GM19025 (cell line): ENCODE measurements around the gene OSBPL6.
"Not testable (repeated sequence)": the region's sequence is repeated elsewhere in the genome, so short reads cannot be mapped to it uniquely, and the experiment has no call there.

Source experiments
- ATAC-seq: cut with Tn5 transposase; IDR thresholded peaks from one replicate; pipeline ENCODE4 v1.9.1; 2021; ENCODE audit warnings: mild to moderate bottlenecking, low read depth, moderate library complexity; ENCODE audit not compliant: unreplicated experiment

OSBPL6 gene

DNA sequence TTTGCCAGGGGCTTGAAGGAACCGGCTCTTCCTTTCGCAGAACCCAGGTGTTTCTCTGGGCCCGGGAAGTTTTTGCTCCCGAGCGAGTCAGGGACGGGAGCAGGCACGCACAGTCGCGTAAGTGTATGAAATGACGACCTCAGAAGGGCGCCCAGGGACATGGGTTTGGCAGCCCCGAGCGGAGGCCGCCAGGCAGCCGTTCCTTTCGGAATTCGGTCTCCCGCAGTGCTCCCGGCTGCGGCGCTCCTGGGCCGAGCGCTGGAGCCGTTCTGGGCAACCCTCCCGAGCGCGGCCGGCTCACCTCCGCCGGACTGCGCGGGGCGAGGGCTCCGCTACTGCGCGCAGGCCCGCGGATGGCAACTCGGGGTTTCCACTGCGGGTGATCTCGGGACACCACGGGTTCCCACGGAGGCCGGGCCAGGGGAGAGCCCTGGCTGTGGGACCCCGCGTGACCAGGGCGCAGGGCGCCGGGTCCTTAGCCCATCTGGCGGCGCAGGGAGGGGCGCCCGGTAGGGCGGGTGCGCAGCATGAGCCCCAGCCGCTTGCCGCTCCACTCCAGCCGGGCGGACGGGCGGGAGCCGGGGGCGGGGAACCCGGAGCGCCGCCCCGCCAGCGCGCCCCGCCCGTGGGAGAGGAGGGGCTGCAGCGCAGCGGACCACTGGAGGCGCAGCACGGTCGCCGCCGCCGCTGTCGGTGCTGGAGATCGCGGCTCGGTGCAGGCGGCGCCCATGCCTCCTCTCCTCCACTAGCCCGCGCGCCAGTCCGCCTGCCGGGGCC, at the start of gene OSBPL6:
OSBPL6 (plus strand) TSS at position 690 of the 777 bp plus-strand sequence. CDS start 111,673 bp downstream, outside the sequence.
- peak; percentile 92 for ATAC-seq

DNA sequence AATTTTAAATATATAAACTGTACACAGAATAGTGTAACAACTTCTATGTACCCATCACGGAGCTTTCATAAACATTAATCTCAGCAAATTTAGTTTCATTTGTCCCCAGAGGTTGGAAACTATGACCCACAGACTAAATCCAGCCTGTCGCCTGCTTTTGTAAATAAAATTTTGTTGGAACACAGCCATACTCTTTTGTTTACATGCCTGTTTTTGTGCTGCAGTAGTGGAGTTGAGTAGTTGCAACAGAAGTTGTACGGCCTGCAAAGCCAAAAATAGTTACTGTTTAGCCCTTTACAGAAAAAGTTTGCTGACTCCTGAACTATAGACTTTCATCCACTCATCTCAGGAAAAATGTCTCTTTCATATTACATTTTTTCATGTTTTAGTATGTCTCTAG, 42.3 kb upstream of the OSBPL6 start:
- ATAC-seq = no peak

DNA sequence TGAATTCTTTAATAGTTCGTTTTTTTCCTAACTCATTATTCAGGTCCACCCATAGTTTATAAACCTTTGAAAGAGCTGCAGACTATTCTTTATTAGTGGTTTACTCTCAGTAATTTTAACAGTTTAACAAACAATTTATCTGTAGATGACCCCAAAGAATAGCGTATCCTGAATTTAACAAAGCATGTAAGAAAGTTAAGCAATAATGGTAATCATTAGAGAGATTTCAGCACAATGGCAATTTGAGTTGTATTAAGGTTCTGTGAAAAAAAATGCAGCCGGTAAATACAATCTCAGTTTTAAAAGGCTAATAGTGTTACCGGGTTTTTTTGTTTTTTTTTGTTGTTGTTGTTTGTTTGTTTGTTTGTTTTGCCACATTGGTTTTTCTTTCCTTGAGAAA, 41.8 kb upstream of the OSBPL6 start:
- no peak for ATAC-seq

DNA sequence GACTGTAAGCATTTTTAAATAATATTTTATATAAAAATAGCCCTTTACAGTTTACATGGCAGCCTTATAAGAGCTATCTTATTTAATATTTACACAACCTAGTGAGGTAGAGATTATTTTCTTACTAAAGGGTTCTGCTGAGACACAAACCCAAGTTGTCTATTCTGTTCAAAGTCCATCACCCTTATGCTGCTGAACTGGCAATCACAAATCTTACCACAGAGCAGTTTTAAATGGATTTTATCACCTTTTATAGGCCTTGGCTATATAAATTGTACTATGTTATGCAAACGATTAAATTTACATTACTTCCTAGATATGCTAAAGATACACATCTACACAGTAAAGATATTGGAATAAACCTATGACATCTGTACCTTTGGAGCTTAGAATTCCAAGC, 41.3 kb upstream of the OSBPL6 start:
- ATAC-seq = no peak

DNA sequence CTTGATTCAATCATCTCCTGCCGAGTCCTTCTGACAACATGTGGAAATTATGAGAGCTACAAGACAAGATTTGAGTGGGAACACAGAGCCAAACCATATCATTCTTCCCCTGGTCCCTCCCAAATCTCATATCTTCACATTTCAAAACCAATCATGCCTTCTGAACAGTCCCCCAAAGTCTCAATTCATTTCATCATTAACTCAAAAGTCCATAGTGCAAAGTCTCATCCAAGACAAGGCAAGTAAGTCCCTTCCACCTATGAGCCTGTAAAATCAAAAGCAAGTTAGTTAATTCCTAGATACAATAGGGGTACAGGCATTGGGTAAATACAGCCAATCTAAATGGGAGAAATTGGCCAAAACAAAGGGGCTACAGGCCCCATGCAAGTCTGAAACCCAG, 40.4 kb upstream of the OSBPL6 start:
- ATAC-seq = not testable (repeated sequence)

DNA sequence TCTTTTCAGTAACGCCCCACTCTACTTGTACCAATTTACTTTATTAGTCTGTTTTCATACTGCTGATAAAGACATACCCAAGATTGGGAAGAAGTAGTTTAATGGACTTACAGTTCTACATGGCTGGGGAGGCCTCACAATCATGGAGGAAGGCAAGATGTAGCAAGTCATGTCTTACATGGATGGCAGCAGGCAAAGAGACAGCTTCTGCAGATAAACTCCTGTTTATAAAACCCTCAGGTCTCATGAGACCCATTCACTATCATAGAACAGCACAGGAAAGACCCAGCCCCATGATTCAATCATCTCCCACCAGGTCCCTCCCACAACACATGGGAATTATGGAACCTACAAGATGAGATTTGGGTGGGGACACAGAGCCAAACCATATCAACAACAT, 38.8 kb upstream of the OSBPL6 start:
- ATAC-seq = no peak

DNA sequence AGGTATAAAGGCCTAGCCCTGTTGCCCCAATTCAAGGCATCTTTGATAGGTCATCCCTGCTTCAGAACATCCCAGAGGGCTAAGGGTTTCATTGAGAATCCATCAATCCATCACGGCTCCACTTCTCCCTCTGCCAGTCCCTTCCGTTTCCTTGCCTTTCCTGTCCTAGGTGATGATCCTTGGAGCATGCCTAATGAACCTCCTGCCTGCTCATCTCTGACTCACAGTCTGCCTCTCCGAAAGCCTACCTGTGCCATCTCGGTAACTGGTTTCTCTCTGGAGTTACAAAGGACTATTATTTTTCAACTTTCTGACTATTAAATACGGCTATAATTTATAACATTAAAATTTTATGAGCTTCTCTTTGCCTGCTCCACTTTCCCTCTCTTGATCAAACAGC, 36.7 kb upstream of the OSBPL6 start:
- no peak for ATAC-seq

DNA sequence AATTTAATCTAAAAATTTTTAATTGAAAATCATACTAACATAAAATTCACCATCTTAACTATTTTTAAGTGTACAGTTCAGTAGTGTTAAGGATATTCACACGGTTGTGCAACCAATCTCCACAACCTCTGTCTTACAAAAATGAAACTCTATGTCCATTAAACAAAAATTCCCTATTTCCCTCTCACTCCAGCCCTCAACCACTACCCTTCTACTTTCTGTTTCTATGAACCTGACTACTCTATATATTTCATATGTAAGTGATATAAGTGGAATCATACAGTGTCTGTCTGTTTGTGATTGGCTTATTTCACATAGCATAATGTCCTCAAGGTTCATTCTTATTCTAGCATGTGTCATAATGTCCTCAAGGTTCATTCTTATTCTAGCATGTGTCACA, 34.3 kb upstream of the OSBPL6 start:
- ATAC-seq = no peak

DNA sequence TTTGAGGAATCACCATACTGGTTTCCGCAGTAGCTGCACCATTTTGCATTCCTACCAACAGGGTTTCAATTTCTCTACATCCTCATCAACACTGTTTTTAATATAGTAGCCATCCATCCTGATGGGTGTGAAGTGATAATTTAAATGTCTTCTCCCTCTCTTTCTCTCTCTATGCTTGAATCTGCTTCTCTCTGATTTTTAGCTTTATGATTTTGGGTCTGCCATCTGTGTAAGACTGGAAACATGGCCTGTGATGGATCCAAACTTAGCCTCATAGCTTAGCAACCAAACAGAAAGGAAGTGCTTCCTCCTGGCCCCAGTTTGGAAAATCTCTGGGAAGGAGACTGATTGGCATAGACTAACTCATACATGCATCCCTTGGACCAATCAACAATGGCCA, 33.7 kb upstream of the OSBPL6 start:
- ATAC-seq = no peak

DNA sequence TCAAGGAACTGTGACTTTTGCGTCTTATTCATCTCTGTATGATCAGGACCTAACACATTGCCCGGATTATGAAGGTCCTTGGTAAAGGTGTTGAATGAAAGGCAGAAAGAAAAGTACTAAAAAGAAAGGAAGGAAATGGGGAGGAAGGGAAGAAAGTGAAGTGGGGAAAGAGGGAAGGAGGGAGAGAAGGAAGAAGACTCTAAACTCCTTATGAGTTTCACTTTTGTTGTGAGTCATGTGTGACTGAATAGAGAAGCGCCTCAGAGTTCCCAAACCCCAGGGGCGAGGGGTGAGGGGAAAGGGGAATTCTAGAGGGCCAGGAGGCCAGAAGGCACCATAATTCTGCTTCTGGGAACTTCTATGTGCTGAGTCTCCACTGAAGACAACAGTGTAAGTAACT, 30.9 kb upstream of the OSBPL6 start:
- no peak for ATAC-seq

DNA sequence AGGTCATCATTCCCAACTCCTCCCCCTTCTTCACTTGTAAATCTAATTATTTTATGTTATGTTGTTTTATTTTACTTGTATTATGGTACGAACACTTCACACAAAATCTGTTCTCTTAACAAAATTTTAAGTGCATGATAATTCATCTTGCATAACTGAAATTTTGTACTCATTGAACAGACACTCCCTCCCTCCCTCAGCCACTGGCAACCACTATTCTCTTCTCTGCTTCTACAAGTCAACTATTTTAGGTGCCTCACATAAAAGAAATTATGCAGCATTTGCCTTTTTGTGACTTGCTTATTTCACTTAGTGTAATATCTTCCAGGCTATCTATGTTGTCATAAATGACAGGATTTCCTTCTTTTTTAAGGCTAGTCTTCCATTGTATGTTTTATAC, 30.4 kb upstream of the OSBPL6 start:
- no peak for ATAC-seq

DNA sequence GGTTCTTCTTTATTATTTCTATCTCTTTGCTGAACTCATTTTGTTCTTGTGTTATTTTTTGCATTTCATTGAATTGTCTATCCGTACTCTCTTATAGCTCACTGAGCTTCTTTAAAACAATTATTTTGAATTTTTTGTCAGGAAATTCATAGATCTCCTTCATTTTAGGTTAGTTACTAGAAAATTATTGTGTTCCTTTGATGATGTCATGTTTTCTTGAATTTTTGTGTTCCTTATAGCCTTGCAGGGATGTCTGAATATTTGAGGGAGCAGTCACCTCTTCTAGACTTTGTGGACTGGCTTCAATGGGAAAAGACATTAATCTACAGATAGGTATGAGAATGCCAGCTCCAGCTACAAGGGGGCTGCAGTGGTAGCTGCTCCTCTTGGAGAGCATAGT, 20.7 kb upstream of the OSBPL6 start:
- no peak for ATAC-seq

DNA sequence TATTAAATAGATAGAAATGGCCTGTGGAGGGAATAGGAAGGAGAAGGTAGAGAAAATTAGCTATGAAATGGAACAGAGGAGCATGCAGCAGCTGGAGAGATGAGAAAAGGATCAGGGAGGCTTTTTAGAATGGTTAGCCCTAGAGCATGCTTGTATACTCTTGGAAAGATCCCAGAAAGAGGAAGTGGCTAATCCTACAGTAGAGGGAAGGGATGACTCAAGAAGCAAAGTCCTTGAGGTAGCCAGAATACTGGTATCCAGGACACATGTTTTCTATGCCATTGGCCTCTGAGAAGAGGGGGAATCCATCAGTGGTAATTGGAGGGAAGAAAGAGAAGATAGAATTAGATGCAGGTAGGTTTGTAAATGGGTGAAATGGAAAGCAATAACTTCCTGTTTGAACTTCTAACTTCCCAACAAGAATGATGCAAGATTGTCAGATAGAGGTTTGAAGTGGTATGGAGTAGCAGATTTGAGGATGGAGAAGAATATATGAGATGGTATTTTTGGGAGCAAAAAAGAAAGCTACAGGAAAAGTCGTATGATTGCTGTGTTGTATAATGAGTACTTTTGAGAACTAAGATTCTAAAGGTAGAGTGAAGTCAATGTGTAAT, 17.1 kb upstream of the OSBPL6 start:
- ATAC-seq = no peak

DNA sequence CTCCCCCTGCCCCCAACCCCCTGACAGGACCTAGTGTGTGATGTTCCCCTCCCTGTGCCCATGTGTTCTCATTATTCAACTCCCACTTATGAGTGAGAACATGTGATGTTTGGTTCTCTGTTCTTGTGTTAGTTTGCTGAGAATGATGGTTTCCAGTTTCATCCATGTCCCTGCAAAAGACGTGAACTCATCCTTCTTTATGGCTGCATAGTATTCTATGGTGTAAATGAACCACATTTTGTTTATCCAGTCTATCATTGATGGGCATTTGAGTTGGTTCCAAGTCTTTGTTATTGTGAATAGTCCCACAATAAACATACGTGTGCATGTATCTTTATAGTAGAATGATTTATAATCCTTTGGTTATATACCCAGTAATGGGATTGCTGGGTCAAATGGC, 13.7 kb upstream of the OSBPL6 start:
- not testable (repeated sequence) for ATAC-seq

DNA sequence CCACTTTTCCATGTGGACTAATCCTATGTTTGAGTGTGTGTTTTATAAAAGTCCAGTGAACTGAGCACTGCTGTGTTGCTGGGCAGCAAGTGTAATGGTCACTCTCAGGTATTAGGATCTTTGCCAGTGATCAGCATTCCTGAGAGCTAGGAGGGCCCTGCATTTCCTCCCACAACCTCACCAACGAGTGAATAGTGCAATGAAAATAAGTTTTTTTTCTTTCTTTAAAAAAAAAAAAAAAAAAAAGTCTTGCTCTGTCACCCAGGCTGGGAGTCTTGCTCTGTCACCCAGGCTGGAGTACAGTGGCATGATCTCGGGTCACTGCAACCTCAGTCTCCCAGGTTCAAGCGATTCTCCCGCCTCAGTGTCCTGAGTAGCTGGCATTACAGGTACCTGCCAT, 6.5 kb upstream of the OSBPL6 start:
- no peak for ATAC-seq

DNA sequence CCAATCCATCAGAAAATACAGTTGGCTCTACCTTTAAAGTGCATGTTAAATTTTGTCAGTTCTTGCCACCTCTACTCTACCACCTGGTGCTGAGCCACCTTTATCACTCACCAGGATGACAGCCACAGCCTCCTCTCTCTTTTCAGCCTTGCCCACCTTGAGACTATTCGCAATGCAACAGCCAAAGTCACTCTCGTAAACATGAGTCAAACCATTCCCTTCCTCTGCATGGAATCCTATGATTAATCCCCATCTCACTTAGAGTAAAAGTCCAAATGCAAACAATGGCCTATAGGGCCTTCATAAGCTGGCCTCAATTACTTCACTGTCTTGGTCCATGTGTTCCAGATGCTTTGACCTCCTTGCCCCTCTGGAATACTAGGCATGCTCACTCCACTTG, 5.8 kb upstream of the OSBPL6 start:
- no peak for ATAC-seq

DNA sequence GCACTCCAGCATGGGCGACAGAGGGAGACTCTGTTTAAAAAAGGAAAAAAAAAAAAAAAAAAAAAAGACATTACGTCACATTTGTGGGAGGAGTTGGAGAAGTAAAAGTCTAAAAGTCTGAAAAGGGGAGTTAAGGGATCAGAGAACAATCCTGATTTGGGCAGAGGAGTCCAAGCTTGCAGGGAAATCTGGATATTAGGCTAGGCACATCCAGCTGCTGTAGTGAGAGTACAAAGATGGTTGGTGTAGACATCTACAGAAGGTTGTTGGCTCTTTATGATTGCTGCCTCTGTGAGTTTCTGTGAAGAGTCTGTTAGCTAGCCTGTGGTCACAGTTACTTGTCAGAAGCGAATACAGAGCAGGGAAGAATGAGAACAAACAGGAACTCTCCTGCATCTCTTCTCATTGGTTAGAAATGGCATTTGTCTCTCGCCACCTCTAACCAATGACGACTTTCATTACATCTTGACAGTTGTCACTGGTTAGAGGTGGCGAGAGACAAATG, 3.3 kb upstream of the OSBPL6 start:
- no peak for ATAC-seq

DNA sequence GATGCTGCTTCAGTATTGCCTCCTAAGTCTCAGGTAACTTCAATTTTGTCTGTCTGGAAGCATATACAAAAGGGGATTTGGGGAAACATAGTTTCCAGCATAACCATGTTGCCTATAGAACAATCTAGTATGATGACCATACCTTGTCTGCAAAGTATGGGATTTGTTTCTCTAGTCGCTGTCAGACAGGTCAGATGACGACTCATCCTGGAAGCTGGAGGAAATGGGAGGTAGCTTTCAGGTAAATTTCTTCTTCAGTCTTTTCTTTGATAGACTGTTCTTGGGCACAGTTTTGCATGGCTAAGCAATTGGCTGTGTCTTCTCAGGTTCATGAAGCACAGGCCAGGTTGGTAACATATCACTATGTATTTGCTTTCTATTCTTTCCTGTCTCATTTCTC, 2.8 kb upstream of the OSBPL6 start:
- no peak for ATAC-seq

DNA sequence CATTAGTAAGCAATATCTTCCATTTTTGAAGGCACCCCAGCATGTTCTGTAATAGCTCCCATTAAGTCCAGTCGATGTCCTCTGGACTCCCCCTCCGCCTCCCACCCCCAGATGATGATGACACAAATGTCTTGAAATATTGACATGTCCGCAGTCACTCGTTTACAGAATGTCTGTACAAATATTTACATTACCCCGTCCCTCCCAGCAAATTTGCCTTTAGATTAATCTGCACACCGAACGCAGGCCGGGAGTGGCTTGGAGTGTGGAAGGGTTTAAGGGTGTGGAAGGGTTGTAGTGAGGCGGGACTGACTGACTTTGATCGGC, 853 bp upstream of the OSBPL6 start:
- ATAC-seq = no peak

DNA sequence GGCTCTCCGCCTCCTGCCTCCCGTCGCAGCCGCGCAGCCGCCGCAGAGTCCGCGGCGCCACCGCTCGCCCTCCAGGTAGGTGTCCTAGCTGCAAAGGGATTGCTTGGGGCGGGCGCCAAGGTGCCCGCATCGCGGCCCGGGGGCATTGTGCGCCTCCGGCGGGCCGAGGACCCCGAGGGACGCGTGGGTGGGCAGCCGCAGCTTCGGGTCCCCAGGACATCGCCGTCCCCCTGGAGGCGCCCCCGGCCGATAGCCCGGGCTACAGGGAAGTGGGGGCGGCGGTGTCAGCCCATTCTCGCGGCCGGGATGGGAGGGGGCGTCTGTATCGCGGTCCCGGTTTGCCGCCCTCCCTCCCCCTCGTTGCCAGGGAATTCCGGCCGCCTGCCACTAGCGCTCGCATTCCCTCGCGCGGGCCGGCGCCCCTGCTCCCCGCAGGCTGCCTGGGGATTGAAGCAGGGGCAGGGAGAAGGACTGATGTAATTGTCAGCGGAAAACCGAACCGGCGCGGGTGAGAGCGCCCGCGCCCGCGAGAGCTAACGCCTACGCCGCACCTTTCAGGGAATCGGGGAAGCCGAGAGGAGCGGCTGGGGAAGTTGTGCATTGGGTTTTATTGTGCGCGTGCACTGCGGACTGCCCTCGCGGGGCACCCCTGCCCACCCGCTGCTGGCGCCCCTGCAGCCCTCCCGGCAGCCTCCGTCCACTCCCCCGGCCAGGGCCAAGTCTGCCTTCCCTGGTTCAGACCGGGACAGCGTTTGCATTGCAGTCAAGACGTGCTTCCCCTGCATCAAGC, 483 bp downstream of the OSBPL6 start:
- ATAC-seq = peak; percentile 5

DNA sequence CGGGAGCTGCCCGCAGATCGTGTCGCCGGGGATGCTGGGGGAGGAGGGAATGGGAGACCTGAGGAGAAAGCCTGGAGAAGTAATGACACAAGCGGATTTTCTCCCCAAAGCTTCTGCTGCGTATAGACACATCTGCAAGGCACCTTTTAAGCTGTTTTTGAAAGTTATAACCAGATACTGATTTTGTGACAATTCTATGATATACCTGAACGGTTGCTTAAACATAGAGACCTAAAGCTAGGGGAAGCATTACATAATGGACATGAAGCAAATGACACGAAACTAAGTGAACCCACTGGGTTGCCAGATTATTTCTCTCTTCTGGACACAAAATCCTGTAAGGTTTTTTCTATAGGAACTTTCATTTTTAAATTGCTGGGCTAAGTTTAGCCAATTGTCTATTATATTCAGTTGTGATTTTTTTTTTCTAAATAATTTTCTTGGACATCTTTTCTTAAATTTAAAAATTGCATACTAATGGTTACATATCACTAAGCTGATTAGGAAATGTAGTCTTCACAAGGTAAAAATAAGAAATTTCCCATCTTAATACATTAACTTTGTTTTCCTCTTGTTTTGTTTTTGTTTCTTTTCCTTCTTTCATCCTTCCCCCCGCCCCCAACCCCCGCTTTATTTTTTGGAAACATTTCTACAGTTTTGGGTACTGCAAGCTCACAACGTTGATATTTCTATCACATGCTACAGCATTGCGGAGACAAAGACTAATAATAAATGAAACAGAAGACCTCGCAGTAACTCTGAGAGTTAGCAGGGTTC, 1.3 kb downstream of the OSBPL6 start:
- no peak for ATAC-seq
